ENCODE data around the gene ENOX1. TPM values are rescaled to one million over a fixed set of nuclear protein-coding genes. Genes with fewer than 3 reads are reported as not detected.

ENOX1 gene
- total and polyA plus RNA-seq, 2 of the 8 experiments (the other 6 are each of a cell fraction or from before 2014, with no cell fraction given): 0.23 to 0.37 TPM

- no peak for TF ChIP-seq SP2 (IDR thresholded peaks at IDR 0.05; ENCODE audit: low read length)
- TF ChIP-seq CEBPB (IDR thresholded peaks at IDR 0.05; ENCODE audit: low read depth, low read length): no peak
- TF ChIP-seq GTF2F1 (IDR thresholded peaks at IDR 0.05; ENCODE audit: borderline replicate concordance, low read depth, low read length): no peak
- TF ChIP-seq, protein P1, sequence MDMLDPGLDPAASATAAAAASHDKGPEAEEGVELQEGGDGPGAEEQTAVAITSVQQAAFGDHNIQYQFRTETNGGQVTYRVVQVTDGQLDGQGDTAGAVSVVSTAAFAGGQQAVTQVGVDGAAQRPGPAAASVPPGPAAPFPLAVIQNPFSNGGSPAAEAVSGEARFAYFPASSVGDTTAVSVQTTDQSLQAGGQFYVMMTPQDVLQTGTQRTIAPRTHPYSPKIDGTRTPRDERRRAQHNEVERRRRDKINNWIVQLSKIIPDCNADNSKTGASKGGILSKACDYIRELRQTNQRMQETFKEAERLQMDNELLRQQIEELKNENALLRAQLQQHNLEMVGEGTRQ (IDR thresholded peaks at IDR 0.05; ENCODE audit: low read length): no peak
Measured at GRCh38 chr13:43720780-43721397, 65.9 kb downstream of the ENOX1 start (continued).

All from H1 (cell line).